ENCODE measurements around the gene KIAA0930. TPM values are rescaled to one million over a fixed set of nuclear protein-coding genes. Genes with fewer than 3 reads are reported as not detected.

Gene KIAA0930
- total RNA-seq, 8 experiments from 2014 or later = 16.1 to 48.8 (median 21.6) TPM

- Histone ChIP-seq H3K4me1 (replicated peaks in 1 of 2) (no peaks in the 10 kb centered on the region), H3K4me3 (no peak overlapping the region), H3K27ac (no peak overlapping the region)
- ATAC-seq (replicated peaks in 6 of 8) = no peak
- WGBS, 10 experiments = 80 to 100% (median 96%) methylated on average over 1 to 2 of the region's 2 CpGs; no CpG with 5 or more reads in 2 of the 10 experiments
- in situ Hi-C loops (cut with MboI; ENCODE audit: low pct_unique_long_range_greater_than_20kb in 2 of 9, low sequenced_read_pairs in 9 of 9, unreplicated experiment in 9 of 9) = no loop called here
Measured at GRCh38 chr22:45181766-45182165, 58.9 kb downstream of the KIAA0930 start.

- no peak for ATAC-seq (replicated peaks in 6 of 8)
- in situ Hi-C loops (cut with MboI; ENCODE audit: low pct_unique_long_range_greater_than_20kb in 2 of 9, low sequenced_read_pairs in 9 of 9, unreplicated experiment in 9 of 9) = no loop called here
- Histone ChIP-seq H3K27ac (no peak overlapping the region), H3K4me1 (replicated peaks in 1 of 2) (no peaks in the 10 kb centered on the region), H3K4me3 (no peak overlapping the region)
- 88 to 100% (median 100%) methylated on average over 1 to 3 of the region's 4 CpGs; no CpG with 5 or more reads in 3 of the 10 experiments for WGBS, 10 experiments
Measured at GRCh38 chr22:45181240-45181639, 59.5 kb downstream of the KIAA0930 start.

- in situ Hi-C loops (cut with MboI; ENCODE audit: low pct_unique_long_range_greater_than_20kb in 2 of 9, low sequenced_read_pairs in 9 of 9, unreplicated experiment in 9 of 9) = no loop called here
- no peak for ATAC-seq (replicated peaks in 6 of 8)
- no peak overlapping the region for H3K27ac ChIP-seq
- no peaks in the 10 kb centered on the region for H3K4me1 ChIP-seq (replicated peaks in 1 of 2)
- 60 to 100% (median 93%) methylated on average over 1 to 9 of the region's 14 CpGs; no CpG with 5 or more reads in 1 of the 10 experiments for WGBS, 10 experiments
- no peak overlapping the region for H3K4me3 ChIP-seq
Measured at GRCh38 chr22:45180146-45180679, 60.5 kb downstream of the KIAA0930 start.

- in situ Hi-C loops (cut with MboI; ENCODE audit: low pct_unique_long_range_greater_than_20kb in 2 of 9, low sequenced_read_pairs in 9 of 9, unreplicated experiment in 9 of 9) = no loop called here
- 83 to 100% (median 93%) methylated on average over 1 to 8 of the region's 9 CpGs; no CpG with 5 or more reads in 1 of the 10 experiments for WGBS, 10 experiments
- Histone ChIP-seq H3K4me1 (replicated peaks in 1 of 2) (no peaks in the 10 kb centered on the region), H3K27ac (no peak overlapping the region), H3K4me3 (no peak overlapping the region)
- ATAC-seq (replicated peaks in 6 of 8) = no peak
Measured at GRCh38 chr22:45179276-45180049, 61.2 kb downstream of the KIAA0930 start.

GRCh38 chr22:45172881-45173585 lies 67.7 kb downstream of the KIAA0930 start:
- 79 to 100% (median 92%) methylated on average over 1 to 7 of the region's 7 CpGs for WGBS, 10 experiments
- H3K27ac ChIP-seq = no peak overlapping the region
- no peak for ATAC-seq (replicated peaks in 6 of 8)
- H3K4me3 ChIP-seq = no peak overlapping the region
- no peaks in the 10 kb centered on the region for H3K4me1 ChIP-seq (replicated peaks in 1 of 2)
- in situ Hi-C loops (cut with MboI; ENCODE audit: low pct_unique_long_range_greater_than_20kb in 2 of 9, low sequenced_read_pairs in 9 of 9, unreplicated experiment in 9 of 9) = no loop called here

- no peak for ATAC-seq (replicated peaks in 6 of 8)
- 46 to 100% (median 86%) methylated on average over 1 to 6 of the region's 6 CpGs; no CpG with 5 or more reads in 1 of the 10 experiments for WGBS, 10 experiments
- in situ Hi-C loops (cut with MboI; ENCODE audit: low pct_unique_long_range_greater_than_20kb in 2 of 9, low sequenced_read_pairs in 9 of 9, unreplicated experiment in 9 of 9) = no loop called here
Measured at GRCh38 chr22:45171830-45172229, 68.9 kb downstream of the KIAA0930 start.

GRCh38 chr22:45169591-45170466 lies 70.9 kb downstream of the KIAA0930 start:
- no peak overlapping the region for H3K4me3 ChIP-seq
- WGBS, 10 experiments = 80 to 100% (median 90%) methylated on average over 5 to 15 of the region's 19 CpGs
- ATAC-seq (replicated peaks in 6 of 8) = peak in 2 of 8 experiments; percentile 40 to 44
- H3K27ac ChIP-seq = no peak overlapping the region
- peaks cover 7% of the 10 kb centered on the region in 2 donors for H3K4me1 ChIP-seq (replicated peaks in 1 of 2)
- in situ Hi-C loops (cut with MboI; ENCODE audit: low pct_unique_long_range_greater_than_20kb in 2 of 9, low sequenced_read_pairs in 9 of 9, unreplicated experiment in 9 of 9) = no loop called here

More at GRCh38 chr22:45171830-45172229, 68.9 kb downstream of the KIAA0930 start:
- Histone ChIP-seq H3K4me1 (replicated peaks in 1 of 2) (no peaks in the 10 kb centered on the region), H3K4me3 (no peak overlapping the region), H3K27ac (no peak overlapping the region)

- no peak for ATAC-seq (replicated peaks in 6 of 8)
- Histone ChIP-seq H3K4me3 (no peak overlapping the region), H3K4me1 (replicated peaks in 1 of 2) (peaks cover 12 to 14% of the 10 kb centered on the region in 2 donors), H3K27ac (no peak overlapping the region)
- WGBS, 10 experiments = 62 to 100% (median 80%) methylated on average over 1 to 5 of the region's 5 CpGs
- in situ Hi-C loops (cut with MboI; ENCODE audit: low pct_unique_long_range_greater_than_20kb in 2 of 9, low sequenced_read_pairs in 9 of 9, unreplicated experiment in 9 of 9) = no loop called here
Measured at GRCh38 chr22:45166932-45167331, 73.8 kb downstream of the KIAA0930 start.

- peak; percentile 42 to 67 (median 56) for ATAC-seq (replicated peaks in 6 of 8)
- peak overlapping the region; percentile 49 to 76 (median 58) for H3K4me3 ChIP-seq
Measured at GRCh38 chr22:45164270-45165088, 76.2 kb downstream of the KIAA0930 start.

GRCh38 chr22:45163451-45164269 lies 77.0 kb downstream of the KIAA0930 start, which contains the start of gene NUP50:
Gene NUP50, plus strand, starts transcription at chr22:45163925. Its CDS starts 4,253 bp downstream, at chr22:45168178.
- WGBS, 10 experiments = 0 to 8% (median 0%) methylated on average over 1 to 15 of the region's 100 CpGs; no CpG with 5 or more reads in 4 of the 10 experiments
- Histone ChIP-seq H3K4me3 (peak within 1 kb of the TSS; percentile 49 to 76 (median 58)), H3K27ac (peak within 1 kb of the TSS; percentile 65 to 78), H3K4me1 (replicated peaks in 1 of 2) (peaks cover 12 to 16% of the 10 kb centered on the region in 2 donors)
- peak; percentile 72 to 89 (median 80) for ATAC-seq (replicated peaks in 6 of 8)
- in situ Hi-C loops (cut with MboI; ENCODE audit: low pct_unique_long_range_greater_than_20kb in 2 of 9, low sequenced_read_pairs in 9 of 9, unreplicated experiment in 9 of 9) = no loop called here

More at GRCh38 chr22:45164270-45165088, 76.2 kb downstream of the KIAA0930 start:
- peak overlapping the region; percentile 60 to 78 for H3K27ac ChIP-seq
- in situ Hi-C loops (cut with MboI; ENCODE audit: low pct_unique_long_range_greater_than_20kb in 2 of 9, low sequenced_read_pairs in 9 of 9, unreplicated experiment in 9 of 9) = no loop called here
- 0 to 14% (median 0%) methylated on average over 1 to 5 of the region's 59 CpGs; no CpG with 5 or more reads in 5 of the 10 experiments for WGBS, 10 experiments
- peaks cover 12 to 16% of the 10 kb centered on the region in 2 donors for H3K4me1 ChIP-seq (replicated peaks in 1 of 2)

- ATAC-seq (replicated peaks in 6 of 8) = peak; percentile 39 to 56 (median 48)
- Histone ChIP-seq H3K4me1 (replicated peaks in 1 of 2) (peaks cover 12 to 16% of the 10 kb centered on the region in 2 donors), H3K27ac (peak overlapping the region; percentile 65 to 78), H3K4me3 (peak overlapping the region; percentile 49 to 76 (median 58))
- WGBS, 10 experiments = 0 to 1% (median 0%) methylated on average over 1 to 13 of the region's 13 CpGs; no CpG with 5 or more reads in 7 of the 10 experiments
- in situ Hi-C loops (cut with MboI; ENCODE audit: low pct_unique_long_range_greater_than_20kb in 2 of 9, low sequenced_read_pairs in 9 of 9, unreplicated experiment in 9 of 9) = no loop called here
Measured at GRCh38 chr22:45163099-45163450, 77.6 kb downstream of the KIAA0930 start.

Measured in motor neuron (in vitro differentiated cells).